Smooth muscle cell (in vitro differentiated cells): ENCODE measurements around the gene IL36RN. TPM values are rescaled to one million over a fixed set of nuclear protein-coding genes. Genes with fewer than 3 reads are reported as not detected.
"Not testable (repeated sequence)": the region's sequence is repeated elsewhere in the genome, so short reads cannot be mapped to it uniquely, and the experiment has no call there.

Source experiments
- DNase-seq: peaks from one replicate; lab custom pipeline; 2025; ENCODE audit not compliant: unreplicated experiment; lab: John Stamatoyannopoulos, UW
- H2AFZ ChIP-seq: fragments of 200-600 bp; sonication (generic); 2 replicates; pipeline ENCODE4 v1.6.0; 2016; ENCODE audit warnings: antibody characterized with exemption, low read depth, mild to moderate bottlenecking
- H3F3A ChIP-seq: fragments of 200-600 bp; sonication (generic); 2 replicates; pipeline ENCODE4 v1.6.0; 2017; ENCODE audit warnings: antibody characterized with exemption, low read depth
- H3K27ac ChIP-seq: fragments of 200-600 bp; sonication (generic); 2 replicates; pipeline ENCODE4 v1.5.1; 2016; ENCODE audit warnings: low read depth, mild to moderate bottlenecking
- H3K27me3 ChIP-seq: fragments of 200-600 bp; sonication (generic); 2 replicates; pipeline ENCODE4 v1.6.1; 2016; ENCODE audit warnings: low read depth, mild to moderate bottlenecking
- H3K36me3 ChIP-seq: fragments of 200-600 bp; sonication (generic); 2 replicates; pipeline ENCODE4 v1.5.1; 2016; ENCODE audit warnings: low read depth
- H3K4me1 ChIP-seq: fragments of 200-600 bp; sonication (generic); 2 replicates; pipeline ENCODE4 v1.5.1; 2016; ENCODE audit warnings: low read depth
- H3K4me2 ChIP-seq: fragments of 200-600 bp; sonication (generic); 2 replicates; pipeline ENCODE4 v1.6.0; 2016; ENCODE audit warnings: mild to moderate bottlenecking
- H3K4me3 ChIP-seq: fragments of 200-600 bp; sonication (generic); 2 replicates; pipeline ENCODE4 v1.5.1; 2016; ENCODE audit warnings: mild to moderate bottlenecking
- H3K79me2 ChIP-seq: fragments of 200-600 bp; sonication (generic); 2 replicates; pipeline ENCODE4 v1.6.0; 2016; ENCODE audit warnings: low read depth, mild to moderate bottlenecking
- H3K9ac ChIP-seq: fragments of 200-600 bp; sonication (generic); 2 replicates; pipeline ENCODE4 v1.6.0; 2016; ENCODE audit warnings: low read depth
- H3K9me3 ChIP-seq: fragments of 200-600 bp; sonication (generic); replicated peaks from 2 replicates; pipeline ENCODE4 v1.5.1; 2016; ENCODE audit warnings: low read depth
- H4K20me1 ChIP-seq: fragments of 200-600 bp; sonication (generic); 2 replicates; pipeline ENCODE4 v1.6.0; 2016; ENCODE audit warnings: low read depth
- WGBS: methylation state at CpG from one replicate; pipeline ENCODE4 v1.1.7; 2016; ENCODE audit warnings: low lambda C conversion rate; 5-methylcytosine and 5-hydroxymethylcytosine counted together
- polyA plus RNA-seq: library from polyadenylated mRNA; unstranded; fragments of >200 nt; fragmentation: Nextera tagmentation; extraction: Ambion mirVana; gene quantifications from 2 replicates; pipeline ENCODE4 v1.2.1, GENCODE V29; 2016
- total RNA-seq: library from RNA; depleted of rRNA; stranded (reverse); fragments of >200 nt; gene quantifications from 2 replicates; pipeline ENCODE4 v1.2.3, GENCODE V29; 2014
- TF ChIP-seq, protein P1 (sequence below): fragments of 200-600 bp; sonication (generic); IDR thresholded peaks from 2 replicates; pipeline ENCODE4 v1.5.1; 2017; ENCODE audit warnings: borderline replicate concordance, mild to moderate bottlenecking, antibody characterized with exemption; ENCODE audit not compliant: insufficient read depth, poor library complexity, severe bottlenecking

The IL36RN gene
- total and polyA plus RNA-seq, 2 experiments from 2014 or later = 1.5 to 7.8 TPM

DNA sequence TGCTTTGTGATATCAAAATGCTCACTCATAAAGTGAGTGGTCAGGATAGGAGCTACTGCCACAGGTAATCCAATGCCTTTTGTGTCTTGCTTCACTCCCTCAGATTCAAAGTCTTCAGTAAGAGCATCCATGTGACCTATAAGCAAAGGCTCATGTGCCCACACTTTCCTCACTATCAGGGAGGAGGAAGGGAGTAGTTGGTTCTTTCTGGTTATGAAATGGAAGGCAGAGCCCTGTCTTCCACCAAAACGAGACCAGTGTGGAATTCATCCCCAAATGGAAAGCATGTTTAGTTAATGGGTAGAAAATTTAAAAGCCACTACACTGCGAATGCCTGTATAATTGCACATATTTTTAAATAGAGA lies 34.6 kb downstream of the IL36RN start:
- Histone ChIP-seq H3K4me3 (no peak overlapping the region), H3K4me1 (no peaks in the 10 kb centered on the region), H3K27ac (no peak overlapping the region), H4K20me1 (no peaks in the 10 kb centered on the region), H2AFZ (no peak overlapping the region), H3K9me3 (no peaks in the 10 kb centered on the region), H3K36me3 (no peaks in the 10 kb centered on the region), H3K9ac (no peak overlapping the region), H3K79me2 (no peaks in the 10 kb centered on the region), H3F3A (no peaks in the 10 kb centered on the region), H3K4me2 (no peak overlapping the region), H3K27me3 (peaks cover 33% of the 10 kb centered on the region)
- 36% methylated on average over 2 of the region's 2 CpGs for WGBS
- DNase-seq = no peak
- TF ChIP-seq, protein P1, sequence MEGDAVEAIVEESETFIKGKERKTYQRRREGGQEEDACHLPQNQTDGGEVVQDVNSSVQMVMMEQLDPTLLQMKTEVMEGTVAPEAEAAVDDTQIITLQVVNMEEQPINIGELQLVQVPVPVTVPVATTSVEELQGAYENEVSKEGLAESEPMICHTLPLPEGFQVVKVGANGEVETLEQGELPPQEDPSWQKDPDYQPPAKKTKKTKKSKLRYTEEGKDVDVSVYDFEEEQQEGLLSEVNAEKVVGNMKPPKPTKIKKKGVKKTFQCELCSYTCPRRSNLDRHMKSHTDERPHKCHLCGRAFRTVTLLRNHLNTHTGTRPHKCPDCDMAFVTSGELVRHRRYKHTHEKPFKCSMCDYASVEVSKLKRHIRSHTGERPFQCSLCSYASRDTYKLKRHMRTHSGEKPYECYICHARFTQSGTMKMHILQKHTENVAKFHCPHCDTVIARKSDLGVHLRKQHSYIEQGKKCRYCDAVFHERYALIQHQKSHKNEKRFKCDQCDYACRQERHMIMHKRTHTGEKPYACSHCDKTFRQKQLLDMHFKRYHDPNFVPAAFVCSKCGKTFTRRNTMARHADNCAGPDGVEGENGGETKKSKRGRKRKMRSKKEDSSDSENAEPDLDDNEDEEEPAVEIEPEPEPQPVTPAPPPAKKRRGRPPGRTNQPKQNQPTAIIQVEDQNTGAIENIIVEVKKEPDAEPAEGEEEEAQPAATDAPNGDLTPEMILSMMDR = no peak

DNA sequence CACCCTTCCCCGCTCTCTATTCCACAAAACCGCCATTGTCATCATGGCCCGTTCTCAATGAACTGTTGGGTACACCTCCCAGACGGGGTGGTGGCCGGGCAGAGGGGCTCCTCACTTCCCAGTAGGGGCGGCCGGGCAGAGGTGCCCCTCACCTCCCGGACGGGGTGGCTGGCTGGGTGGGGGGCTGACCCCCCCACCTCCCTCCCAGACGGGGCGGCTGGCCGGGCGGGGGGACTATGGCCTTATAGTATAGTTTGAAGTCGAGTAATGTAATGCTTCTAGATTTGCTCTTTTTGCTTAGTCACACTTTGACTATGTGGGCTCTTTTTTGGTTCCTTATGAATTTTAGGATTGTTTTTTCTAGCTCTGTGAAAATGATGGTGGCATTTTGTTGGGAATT lies 37.3 kb downstream of the IL36RN start:
- H3K9me3 ChIP-seq, H4K20me1 ChIP-seq, H3K27ac ChIP-seq, H3K36me3 ChIP-seq, DNase-seq, H3K27me3 ChIP-seq, H3F3A ChIP-seq, H3K79me2 ChIP-seq, H3K4me3 ChIP-seq, H3K9ac ChIP-seq, H3K4me1 ChIP-seq, H2AFZ ChIP-seq, H3K4me2 ChIP-seq: not testable (repeated sequence)
- 97% methylated on average over 14 of the region's 14 CpGs for whole genome bisulfite sequencing

DNA sequence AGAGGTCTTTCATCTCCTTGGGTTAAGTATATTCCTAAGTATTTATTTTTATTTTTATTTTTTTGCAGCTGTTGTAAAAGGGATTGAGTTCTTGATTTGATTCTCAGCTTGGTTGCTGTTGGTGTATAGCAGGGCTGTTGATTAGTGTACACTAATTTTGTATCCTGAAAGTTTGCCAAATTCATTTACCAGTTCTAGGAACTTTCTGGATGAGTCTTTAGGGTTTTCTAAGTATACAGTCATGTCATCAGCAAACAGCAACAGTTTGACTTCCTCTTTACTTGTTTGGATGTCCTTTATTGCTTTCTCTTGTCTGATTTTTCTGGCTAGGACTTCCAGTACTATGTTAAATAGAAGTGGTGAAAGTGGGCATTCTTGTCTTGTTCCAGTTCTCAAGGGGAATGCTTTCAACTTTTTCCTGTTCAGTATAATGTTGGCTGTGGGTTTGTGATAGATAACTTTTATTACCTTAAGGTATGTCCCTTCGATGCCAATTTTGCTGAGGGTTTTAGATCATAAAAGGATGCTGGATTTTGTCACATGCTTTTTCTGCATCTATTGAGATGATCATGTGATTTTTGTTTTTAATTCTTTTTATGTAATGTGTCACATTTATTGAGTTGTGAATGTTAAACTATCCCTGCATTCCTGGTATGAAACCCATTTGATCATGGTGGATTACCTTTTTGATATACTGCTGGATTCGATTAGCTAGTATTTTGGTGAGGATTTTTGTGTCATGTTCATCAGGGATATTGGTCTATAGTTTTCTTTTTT lies 38.0 kb downstream of the IL36RN start:
- H3K4me3 ChIP-seq, H2AFZ ChIP-seq, DNase-seq, H3K27me3 ChIP-seq, H4K20me1 ChIP-seq, H3K36me3 ChIP-seq, H3F3A ChIP-seq, H3K4me2 ChIP-seq, H3K9me3 ChIP-seq, H3K79me2 ChIP-seq, H3K9ac ChIP-seq, H3K27ac ChIP-seq, H3K4me1 ChIP-seq: not testable (repeated sequence)
- WGBS = 91% methylated on average over 2 of the region's 2 CpGs

DNA sequence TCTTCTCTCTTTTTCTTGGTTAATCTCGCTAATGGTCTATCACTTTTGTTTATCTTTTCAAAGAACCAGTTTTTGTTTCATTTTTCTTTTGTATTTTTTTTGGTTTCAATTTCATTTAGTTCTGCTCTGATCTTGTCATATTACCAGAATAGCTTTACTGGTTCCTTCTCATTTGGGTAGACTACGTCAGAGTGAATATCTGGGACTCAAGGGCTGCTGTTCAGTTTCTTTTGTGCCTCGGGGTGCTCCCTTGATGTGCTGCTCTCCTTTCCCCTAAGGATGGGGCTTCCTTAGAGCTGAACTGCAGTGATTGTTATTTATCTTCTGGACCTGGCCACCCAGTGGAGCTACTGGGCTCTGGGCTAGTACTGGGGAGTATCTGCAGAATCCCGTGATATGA lies 39.0 kb downstream of the IL36RN start:
- H2AFZ ChIP-seq = no peak overlapping the region
- TF ChIP-seq, protein P1 = no peak
- H4K20me1 ChIP-seq = no peaks in the 10 kb centered on the region
- H3K36me3 ChIP-seq = no peaks in the 10 kb centered on the region
- H3K27ac ChIP-seq = no peak overlapping the region
- H3K9me3 ChIP-seq = no peaks in the 10 kb centered on the region
- WGBS = 92% methylated on average over 4 of the region's 4 CpGs
- no peaks in the 10 kb centered on the region for H3F3A ChIP-seq
- H3K79me2 ChIP-seq = no peaks in the 10 kb centered on the region
- H3K4me2 ChIP-seq = no peak overlapping the region
- no peak overlapping the region for H3K4me3 ChIP-seq
- DNase-seq = no peak
- no peaks in the 10 kb centered on the region for H3K27me3 ChIP-seq
- no peak overlapping the region for H3K9ac ChIP-seq
- H3K4me1 ChIP-seq = no peaks in the 10 kb centered on the region
